Neural cell (in vitro differentiated cells): ENCODE data around the gene ADORA2B. TPM values are rescaled to one million over a fixed set of nuclear protein-coding genes. Genes with fewer than 3 reads are reported as not detected.

Source experiments
- H2AFZ ChIP-seq: fragments of 200-600, 300-800 bp; sonication (generic), shearing (Covaris generic); 2 replicates; pipeline ENCODE4 v1.6.0; 2014; ENCODE audit warnings: low read depth, mild to moderate bottlenecking, antibody characterized with exemption, low read length, moderate library complexity
- H3F3A ChIP-seq: fragments of 200-600 bp; shearing (Covaris generic); 2 replicates; pipeline ENCODE4 v1.6.1; 2016; ENCODE audit warnings: mild to moderate bottlenecking, moderate library complexity, mixed read lengths, antibody characterized with exemption, low read length; ENCODE audit not compliant: insufficient read depth, poor library complexity, severe bottlenecking
- H3K27ac ChIP-seq: fragments of 200-600, 300-800 bp; sonication (generic), shearing (Covaris generic); 2 replicates; pipeline ENCODE4 v1.5.1; 2014; ENCODE audit warnings: mild to moderate bottlenecking, low read length, moderate library complexity
- H3K27me3 ChIP-seq: fragments of 300-800, 200-600 bp; sonication (generic), shearing (Covaris generic); 2 replicates; pipeline ENCODE4 v1.6.0; 2014; ENCODE audit warnings: mild to moderate bottlenecking, low read depth, low read length, moderate library complexity; ENCODE audit not compliant: insufficient read depth
- H3K36me3 ChIP-seq: fragments of 300-800, 200-600 bp; sonication (generic), shearing (Covaris generic); 2 replicates; pipeline ENCODE4 v1.5.1; 2014; ENCODE audit warnings: mild to moderate bottlenecking, antibody characterized with exemption, low read length, moderate library complexity; ENCODE audit not compliant: insufficient read depth
- H3K4me2 ChIP-seq: fragments of 300-800, 200-600 bp; sonication (generic), shearing (Covaris generic); 2 replicates; pipeline ENCODE4 v1.6.0; 2014; ENCODE audit warnings: mild to moderate bottlenecking, low read length
- H3K4me3 ChIP-seq: fragments of 300-800, 200-600 bp; sonication (generic), shearing (Covaris generic); 2 replicates; pipeline ENCODE4 v1.5.1; 2014; ENCODE audit warnings: mild to moderate bottlenecking, low read length, moderate library complexity
- H3K79me2 ChIP-seq: fragments of 200-600 bp; shearing (Covaris generic); replicated peaks from 2 replicates; pipeline ENCODE4 v1.6.0; 2014; ENCODE audit warnings: mild to moderate bottlenecking, low read length, moderate library complexity; ENCODE audit not compliant: insufficient read depth
- H3K9ac ChIP-seq: fragments of 300-800, 200-600 bp; sonication (generic), shearing (Covaris generic); 2 replicates; pipeline ENCODE4 v1.6.1; 2016; ENCODE audit warnings: mild to moderate bottlenecking, low read length, mixed read lengths
- H3K9me2 ChIP-seq: fragments of 200-600 bp; shearing (Covaris generic); 2 replicates; pipeline ENCODE4 v1.6.1; 2016; ENCODE audit warnings: mild to moderate bottlenecking, low read length, mixed read lengths; ENCODE audit not compliant: insufficient read depth
- H3K9me3 ChIP-seq: fragments of 200-600, 300-800 bp; sonication (generic), shearing (Covaris generic); 2 replicates; pipeline ENCODE4 v1.6.1; 2016; ENCODE audit warnings: mild to moderate bottlenecking, mixed run types, low read length, moderate library complexity, mixed read lengths
- H4K20me1 ChIP-seq: fragments of 200-600 bp; shearing (Covaris generic); 2 replicates; pipeline ENCODE4 v1.6.1; 2016; ENCODE audit warnings: mild to moderate bottlenecking, mixed run types; ENCODE audit not compliant: insufficient read depth
- EP300 ChIP-seq: fragments of 450-650 bp; conservative IDR thresholded peaks from 2 replicates; pipeline ENCODE4 v1.6.1; 2014; ENCODE audit warnings: antibody characterized with exemption, mild to moderate bottlenecking, moderate library complexity; ENCODE audit not compliant: poor library complexity, severe bottlenecking
- EZH2 ChIP-seq: fragments of 200-600, 300-800 bp; shearing (Covaris generic), sonication (generic); IDR thresholded peaks from 2 replicates; pipeline ENCODE4 v1.6.1; 2014; ENCODE audit warnings: antibody characterized with exemption, low read length, borderline replicate concordance, mild to moderate bottlenecking; ENCODE audit not compliant: insufficient read depth, poor library complexity, severe bottlenecking
- MXI1 ChIP-seq: fragments of 450-650 bp; conservative IDR thresholded peaks from 2 replicates; pipeline ENCODE4 v1.6.1; 2014; ENCODE audit warnings: antibody characterized with exemption, mild to moderate bottlenecking; ENCODE audit not compliant: poor library complexity, severe bottlenecking
- POLR2AphosphoS5 ChIP-seq: IDR thresholded peaks from 2 replicates; pipeline ENCODE4 v1.6.1; 2012
- RAD21 ChIP-seq: fragments of 450-650 bp; conservative IDR thresholded peaks from 2 replicates; pipeline ENCODE4 v1.6.1; 2014; ENCODE audit warnings: antibody characterized with exemption, mild to moderate bottlenecking, moderate library complexity
- SMC3 ChIP-seq: fragments of 450-650 bp; conservative IDR thresholded peaks from 2 replicates; pipeline ENCODE4 v1.6.1; 2014; ENCODE audit warnings: antibody characterized with exemption, mild to moderate bottlenecking, moderate library complexity; ENCODE audit not compliant: poor library complexity
- TAF1 ChIP-seq: IDR thresholded peaks from 2 replicates; pipeline ENCODE4 v1.6.1; 2012; ENCODE audit warnings: low read depth
- polyA plus RNA-seq: library from polyadenylated mRNA; depleted of rRNA; stranded (reverse); fragments of >200 nt; gene quantifications from 2 replicates; pipeline ENCODE4 v1.2.3, GENCODE V29; 2014
- TF ChIP-seq, protein P1 (sequence below): fragments of 450-650 bp; IDR thresholded peaks from 2 replicates; pipeline ENCODE4 v1.5.1; 2014; ENCODE audit warnings: antibody characterized with exemption, mild to moderate bottlenecking, moderate library complexity; ENCODE audit not compliant: poor library complexity, severe bottlenecking
- TF ChIP-seq, protein P2 (sequence below): IDR thresholded peaks from 2 replicates; pipeline ENCODE4 v1.6.1; 2012; ENCODE audit warnings: borderline replicate concordance

Gene ADORA2B
- polyA plus RNA-seq, 1 donor from 2014 or later: 0.78 TPM

- Histone ChIP-seq H3K36me3 (peaks cover 22% of the 10 kb centered on the region), H3K9me2 (no peaks in the 10 kb centered on the region), H3K4me3 (no peak overlapping the region), H3F3A (no peaks in the 10 kb centered on the region), H3K27me3 (no peaks in the 10 kb centered on the region), H2AFZ (no peak overlapping the region), H3K27ac (no peak overlapping the region), H3K9me3 (no peaks in the 10 kb centered on the region), H3K4me2 (no peak overlapping the region), H4K20me1 (no peaks in the 10 kb centered on the region), H3K9ac (no peak overlapping the region), H3K79me2 (peaks cover 19% of the 10 kb centered on the region)
- TF ChIP-seq, protein P1, sequence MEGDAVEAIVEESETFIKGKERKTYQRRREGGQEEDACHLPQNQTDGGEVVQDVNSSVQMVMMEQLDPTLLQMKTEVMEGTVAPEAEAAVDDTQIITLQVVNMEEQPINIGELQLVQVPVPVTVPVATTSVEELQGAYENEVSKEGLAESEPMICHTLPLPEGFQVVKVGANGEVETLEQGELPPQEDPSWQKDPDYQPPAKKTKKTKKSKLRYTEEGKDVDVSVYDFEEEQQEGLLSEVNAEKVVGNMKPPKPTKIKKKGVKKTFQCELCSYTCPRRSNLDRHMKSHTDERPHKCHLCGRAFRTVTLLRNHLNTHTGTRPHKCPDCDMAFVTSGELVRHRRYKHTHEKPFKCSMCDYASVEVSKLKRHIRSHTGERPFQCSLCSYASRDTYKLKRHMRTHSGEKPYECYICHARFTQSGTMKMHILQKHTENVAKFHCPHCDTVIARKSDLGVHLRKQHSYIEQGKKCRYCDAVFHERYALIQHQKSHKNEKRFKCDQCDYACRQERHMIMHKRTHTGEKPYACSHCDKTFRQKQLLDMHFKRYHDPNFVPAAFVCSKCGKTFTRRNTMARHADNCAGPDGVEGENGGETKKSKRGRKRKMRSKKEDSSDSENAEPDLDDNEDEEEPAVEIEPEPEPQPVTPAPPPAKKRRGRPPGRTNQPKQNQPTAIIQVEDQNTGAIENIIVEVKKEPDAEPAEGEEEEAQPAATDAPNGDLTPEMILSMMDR: no peak
- TF ChIP-seq, protein P2, sequence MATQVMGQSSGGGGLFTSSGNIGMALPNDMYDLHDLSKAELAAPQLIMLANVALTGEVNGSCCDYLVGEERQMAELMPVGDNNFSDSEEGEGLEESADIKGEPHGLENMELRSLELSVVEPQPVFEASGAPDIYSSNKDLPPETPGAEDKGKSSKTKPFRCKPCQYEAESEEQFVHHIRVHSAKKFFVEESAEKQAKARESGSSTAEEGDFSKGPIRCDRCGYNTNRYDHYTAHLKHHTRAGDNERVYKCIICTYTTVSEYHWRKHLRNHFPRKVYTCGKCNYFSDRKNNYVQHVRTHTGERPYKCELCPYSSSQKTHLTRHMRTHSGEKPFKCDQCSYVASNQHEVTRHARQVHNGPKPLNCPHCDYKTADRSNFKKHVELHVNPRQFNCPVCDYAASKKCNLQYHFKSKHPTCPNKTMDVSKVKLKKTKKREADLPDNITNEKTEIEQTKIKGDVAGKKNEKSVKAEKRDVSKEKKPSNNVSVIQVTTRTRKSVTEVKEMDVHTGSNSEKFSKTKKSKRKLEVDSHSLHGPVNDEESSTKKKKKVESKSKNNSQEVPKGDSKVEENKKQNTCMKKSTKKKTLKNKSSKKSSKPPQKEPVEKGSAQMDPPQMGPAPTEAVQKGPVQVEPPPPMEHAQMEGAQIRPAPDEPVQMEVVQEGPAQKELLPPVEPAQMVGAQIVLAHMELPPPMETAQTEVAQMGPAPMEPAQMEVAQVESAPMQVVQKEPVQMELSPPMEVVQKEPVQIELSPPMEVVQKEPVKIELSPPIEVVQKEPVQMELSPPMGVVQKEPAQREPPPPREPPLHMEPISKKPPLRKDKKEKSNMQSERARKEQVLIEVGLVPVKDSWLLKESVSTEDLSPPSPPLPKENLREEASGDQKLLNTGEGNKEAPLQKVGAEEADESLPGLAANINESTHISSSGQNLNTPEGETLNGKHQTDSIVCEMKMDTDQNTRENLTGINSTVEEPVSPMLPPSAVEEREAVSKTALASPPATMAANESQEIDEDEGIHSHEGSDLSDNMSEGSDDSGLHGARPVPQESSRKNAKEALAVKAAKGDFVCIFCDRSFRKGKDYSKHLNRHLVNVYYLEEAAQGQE: no peak
- TF ChIP-seq EP300 (no peak), MXI1 (no peak), EZH2 (no peak), RAD21 (no peak), TAF1 (no peak), SMC3 (no peak), POLR2AphosphoS5 (no peak)
Observed at GRCh38 chr17:16003841-16004240, 58.9 kb downstream of the ADORA2B start.

DNA sequence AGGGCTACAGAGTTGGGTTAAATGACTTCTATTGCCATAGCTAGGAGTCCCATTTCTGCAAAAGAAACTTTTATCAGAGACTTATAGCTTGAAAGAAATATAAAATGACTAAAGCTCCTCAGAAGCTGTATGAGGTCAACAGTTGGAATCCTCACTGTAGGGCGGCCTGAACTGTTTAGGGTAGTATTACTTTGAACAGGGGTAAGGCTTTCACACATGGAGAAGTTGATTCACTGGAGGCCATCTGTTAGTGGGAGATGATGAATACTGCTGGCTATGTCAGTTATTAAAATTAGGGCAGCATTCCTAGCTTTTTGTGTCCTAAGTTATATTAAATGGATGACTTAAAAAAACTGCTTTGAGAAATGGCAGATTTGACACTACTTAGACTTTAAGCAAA lies 60.7 kb downstream of the ADORA2B start:
- Histone ChIP-seq H3K79me2 (peaks cover 17% of the 10 kb centered on the region), H3K4me2 (no peak overlapping the region), H3K27ac (no peak overlapping the region), H3K36me3 (peaks cover 22% of the 10 kb centered on the region), H3F3A (no peaks in the 10 kb centered on the region), H3K9ac (no peak overlapping the region), H2AFZ (no peak overlapping the region), H3K9me2 (no peaks in the 10 kb centered on the region), H4K20me1 (no peaks in the 10 kb centered on the region), H3K27me3 (no peaks in the 10 kb centered on the region), H3K4me3 (no peak overlapping the region), H3K9me3 (no peaks in the 10 kb centered on the region)
- TF ChIP-seq, protein P1: no peak
- no peak for TF ChIP-seq EP300
- no peak for TF ChIP-seq EZH2
- no peak for TF ChIP-seq POLR2AphosphoS5
